SH-SY5Y (cell line): ENCODE results near the gene VPS13D.

Source experiments
- GATA2 ChIP-seq: IDR thresholded peaks from 2 replicates; pipeline ENCODE4 v1.6.1; 2011; ENCODE audit warnings: mild to moderate bottlenecking, low read depth, low read length
- GATA3 ChIP-seq: IDR thresholded peaks from 2 replicates; pipeline ENCODE4 v1.6.1; 2011; ENCODE audit warnings: low read depth, mild to moderate bottlenecking, low read length, moderate library complexity

DNA sequence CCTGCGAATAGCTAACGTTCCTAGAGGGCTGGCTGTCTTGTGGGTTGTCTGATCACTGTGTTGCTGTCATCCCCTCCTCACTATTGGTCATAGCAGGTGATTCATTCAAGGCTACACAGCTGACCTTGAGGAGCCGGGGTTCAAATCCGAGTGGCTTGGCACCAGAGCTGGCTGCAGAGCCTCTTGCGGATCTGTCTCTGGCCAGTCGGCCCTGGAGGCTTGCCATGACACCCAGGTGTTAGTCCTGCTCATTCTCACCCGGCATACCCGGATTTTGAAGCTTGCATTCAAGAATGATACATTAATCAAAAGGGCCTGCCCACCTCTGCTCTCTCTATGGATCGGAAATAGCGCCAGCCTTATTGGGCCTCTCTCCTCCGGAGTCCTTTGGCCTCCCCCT lies 277.8 kb downstream of the VPS13D start:
- TF ChIP-seq GATA2, result no peak
- TF ChIP-seq GATA3, result no peak
